Esophagus muscularis mucosa (tissue), 3 donors: ENCODE results near the gene CCDC63.

Experiments
- CTCF ChIP-seq, 3 experiments: fragments of 200-600 bp in 2 of 3; fragments of 450-650 bp in 1 of 3; sonication (generic) in 2 of 3; IDR thresholded peaks; one replicate each; pipeline ENCODE4 v1.5.1; 2017 to 2019; ENCODE audit warnings: antibody characterized with exemption in 3 of 3, mild to moderate bottlenecking in 2 of 3, moderate library complexity in 1 of 3
- POLR2A ChIP-seq: fragments of 450-650 bp; IDR thresholded peaks from one replicate; pipeline ENCODE4 v1.6.1; 2017; ENCODE audit warnings: antibody characterized with exemption, moderate library complexity, mild to moderate bottlenecking, low read depth
- POLR2AphosphoS5 ChIP-seq, 2 donors: sonication (generic); formaldehyde crosslinking; IDR thresholded peaks; one replicate each; pipeline ENCODE4 v1.6.1; 2017; ENCODE audit warnings: antibody characterized with exemption in 2 of 2

GRCh38 chr12:110906083-110906482 is 59.3 kb downstream of the CCDC63 start:
- TF ChIP-seq CTCF (IDR thresholded peaks at IDR 0.05) (no peak), POLR2AphosphoS5 (IDR thresholded peaks at IDR 0.05) (no peak), POLR2A (no peak)
